WTC11 (cell line): ENCODE data around the gene LRFN2. TPM values are rescaled to one million over a fixed set of nuclear protein-coding genes. Genes with fewer than 3 reads are reported as not detected.

Source experiments
- ATAC-seq: fragments of 200-7000 bp; cut with Tn5 transposase; 2 replicates; pipeline ENCODE4 v1.10.0; 2021; ENCODE audit warnings: mild to moderate bottlenecking, moderate library complexity
- CTCF ChIA-PET: fragments of 300-600 bp; sonication (Branson Sonifier 250); formaldehyde crosslinking; loops from one replicate; lab custom pipeline; 2021; ENCODE audit warnings: antibody characterized with exemption; lab: Charles Lee
- POLR2A ChIA-PET: fragments of 350-600 bp; sonication (Branson Sonifier 250); formaldehyde crosslinking; loops from one replicate; lab custom pipeline; 2021; ENCODE audit warnings: antibody characterized with exemption; lab: Charles Lee
- DNase-seq: peaks from one replicate; pipeline ENCODE4 v3.0.0; 2021; ENCODE audit warnings: low spot score
- H3K27ac Mint-ChIP-seq: 2 replicates; pipeline ENCODE4 v1.8.0; 2021; ENCODE audit warnings: mixed read lengths
- H3K27me3 Mint-ChIP-seq: 2 replicates; pipeline ENCODE4 v1.8.0; 2021; ENCODE audit warnings: low read depth, mild to moderate bottlenecking, moderate library complexity, mixed read lengths
- H3K36me3 Mint-ChIP-seq: 2 replicates; pipeline ENCODE4 v1.8.0; 2021; ENCODE audit warnings: mixed read lengths
- H3K4me1 Mint-ChIP-seq: 2 replicates; pipeline ENCODE4 v1.8.0; 2022; ENCODE audit warnings: mixed read lengths
- H3K4me3 Mint-ChIP-seq: 2 replicates; pipeline ENCODE4 v1.8.0; 2021; ENCODE audit warnings: mild to moderate bottlenecking, moderate library complexity, mixed read lengths
- H3K9me3 Mint-ChIP-seq: 2 replicates; pipeline ENCODE4 v1.8.0; 2021; ENCODE audit warnings: mixed read lengths
- CBFB ChIP-seq: sonication (generic); formaldehyde crosslinking; IDR thresholded peaks from 2 replicates; pipeline ENCODE4 v1.8.1; 2022; ENCODE audit warnings: mild to moderate bottlenecking, low read depth, missing genetic modification reagents
- CREB1 ChIP-seq: sonication (generic); formaldehyde crosslinking; IDR thresholded peaks from 2 replicates; pipeline ENCODE4 v1.8.0; 2023; ENCODE audit warnings: mild to moderate bottlenecking, missing genetic modification reagents
- ELF4 ChIP-seq: sonication (generic); formaldehyde crosslinking; IDR thresholded peaks from 2 replicates; pipeline ENCODE4 v1.8.1; 2022; ENCODE audit warnings: low read depth, mild to moderate bottlenecking, moderate library complexity, missing genetic modification reagents
- FOXK1 ChIP-seq: sonication (generic); formaldehyde crosslinking; IDR thresholded peaks from 2 replicates; pipeline ENCODE4 v1.8.0; 2022; ENCODE audit warnings: mild to moderate bottlenecking, moderate library complexity, missing genetic modification reagents
- FOXP4 ChIP-seq: sonication (generic); formaldehyde crosslinking; IDR thresholded peaks from 2 replicates; pipeline ENCODE4 v1.8.0; 2022; ENCODE audit warnings: mild to moderate bottlenecking, missing genetic modification reagents
- GABPB1 ChIP-seq: sonication (generic); formaldehyde crosslinking; IDR thresholded peaks from 2 replicates; pipeline ENCODE4 v1.8.1; 2023; ENCODE audit warnings: mild to moderate bottlenecking, missing genetic modification reagents
- HMGXB4 ChIP-seq: sonication (generic); formaldehyde crosslinking; IDR thresholded peaks from 2 replicates; pipeline ENCODE4 v1.8.1; 2023; ENCODE audit warnings: mild to moderate bottlenecking, moderate library complexity, missing genetic modification reagents
- NR1H2 ChIP-seq: sonication (generic); formaldehyde crosslinking; IDR thresholded peaks from 2 replicates; pipeline ENCODE4 v1.9.0; 2021; ENCODE audit warnings: mild to moderate bottlenecking, moderate library complexity, missing genetic modification reagents
- PRRX2 ChIP-seq: fragments of 250-450 bp; sonication (Bioruptor Pico); IDR thresholded peaks from 2 replicates; pipeline ENCODE4 v1.8.0; 2021; ENCODE audit warnings: mild to moderate bottlenecking
- RORB ChIP-seq: fragments of 250-450 bp; sonication (Bioruptor Pico); IDR thresholded peaks from 2 replicates; pipeline ENCODE4 v1.9.0; 2021; ENCODE audit warnings: mild to moderate bottlenecking
- SP1 ChIP-seq: sonication (generic); formaldehyde crosslinking; conservative IDR thresholded peaks from 2 replicates; pipeline ENCODE4 v1.8.1; 2022; ENCODE audit warnings: missing genetic modification reagents
- TEAD1 ChIP-seq: sonication (generic); formaldehyde crosslinking; IDR thresholded peaks from 2 replicates; pipeline ENCODE4 v1.8.0; 2022; ENCODE audit warnings: mild to moderate bottlenecking, missing genetic modification reagents
- ZNF317 ChIP-seq: sonication (generic); formaldehyde crosslinking; IDR thresholded peaks from 2 replicates; pipeline ENCODE4 v1.8.1; 2023; ENCODE audit warnings: low read depth, mild to moderate bottlenecking, moderate library complexity, missing genetic modification reagents, borderline replicate concordance
- total RNA-seq: library from RNA; stranded (reverse); gene quantifications from 3 replicates; pipeline ENCODE4 v1.2.3, GENCODE V29; 2021
- TF ChIP-seq, protein P1 (sequence below): fragments of 250-450 bp; sonication (Bioruptor Pico); IDR thresholded peaks from 2 replicates; pipeline ENCODE4 v1.9.0; 2021; ENCODE audit warnings: mild to moderate bottlenecking
- TF ChIP-seq, protein P2 (sequence below): sonication (generic); formaldehyde crosslinking; IDR thresholded peaks from 2 replicates; pipeline ENCODE4 v1.8.1; 2023; ENCODE audit warnings: mild to moderate bottlenecking, missing genetic modification reagents
- TF ChIP-seq, protein P3 (sequence below): fragments of 250-450 bp; sonication (Bioruptor Pico); conservative IDR thresholded peaks from 2 replicates; pipeline ENCODE4 v1.9.0; 2021; ENCODE audit warnings: mild to moderate bottlenecking
- TF ChIP-seq, protein P4 (sequence below): sonication (generic); formaldehyde crosslinking; conservative IDR thresholded peaks from 2 replicates; pipeline ENCODE4 v1.8.1; 2023; ENCODE audit warnings: mild to moderate bottlenecking, low read depth, missing genetic modification reagents, moderate library complexity
- TF ChIP-seq, protein P5 (sequence below): fragments of 200-600 bp; IDR thresholded peaks from 2 replicates; pipeline ENCODE4 v1.8.0; 2022; ENCODE audit warnings: antibody characterized with exemption

The LRFN2 gene
- total RNA-seq, 1 experiment from 2014 or later: 1.6 TPM

DNA sequence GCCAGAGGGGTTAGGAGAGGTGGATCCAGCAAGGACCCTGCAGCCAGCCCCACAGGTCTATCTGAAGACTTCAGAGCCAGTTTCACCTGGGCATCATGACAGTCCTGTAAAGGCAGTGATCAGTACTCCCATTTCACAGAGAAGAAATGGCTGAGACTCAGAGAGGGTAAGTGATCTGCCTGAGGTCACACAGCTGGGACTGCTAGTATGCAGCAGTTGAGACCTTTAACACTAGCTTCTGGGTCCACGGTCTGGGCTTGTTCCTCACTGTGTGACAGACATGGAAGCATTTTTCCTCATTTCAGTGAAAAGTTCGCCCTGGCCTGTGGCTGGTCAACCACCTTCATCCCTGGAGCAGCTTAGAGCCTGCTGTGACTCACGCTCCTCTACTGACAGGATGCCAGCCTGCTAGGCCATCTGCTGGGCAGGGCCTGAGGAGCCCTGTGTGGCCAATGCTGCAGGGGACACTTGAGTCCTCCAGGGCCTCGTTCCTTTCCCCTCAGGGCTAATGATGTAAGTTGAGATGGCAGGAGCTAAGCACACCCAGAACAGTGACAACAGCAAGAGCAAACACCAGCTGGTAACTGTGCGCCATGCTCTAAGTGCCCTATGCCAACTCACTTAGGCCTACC, 192.0 kb downstream of the LRFN2 start (continued):
- TF ChIP-seq, protein P1, sequence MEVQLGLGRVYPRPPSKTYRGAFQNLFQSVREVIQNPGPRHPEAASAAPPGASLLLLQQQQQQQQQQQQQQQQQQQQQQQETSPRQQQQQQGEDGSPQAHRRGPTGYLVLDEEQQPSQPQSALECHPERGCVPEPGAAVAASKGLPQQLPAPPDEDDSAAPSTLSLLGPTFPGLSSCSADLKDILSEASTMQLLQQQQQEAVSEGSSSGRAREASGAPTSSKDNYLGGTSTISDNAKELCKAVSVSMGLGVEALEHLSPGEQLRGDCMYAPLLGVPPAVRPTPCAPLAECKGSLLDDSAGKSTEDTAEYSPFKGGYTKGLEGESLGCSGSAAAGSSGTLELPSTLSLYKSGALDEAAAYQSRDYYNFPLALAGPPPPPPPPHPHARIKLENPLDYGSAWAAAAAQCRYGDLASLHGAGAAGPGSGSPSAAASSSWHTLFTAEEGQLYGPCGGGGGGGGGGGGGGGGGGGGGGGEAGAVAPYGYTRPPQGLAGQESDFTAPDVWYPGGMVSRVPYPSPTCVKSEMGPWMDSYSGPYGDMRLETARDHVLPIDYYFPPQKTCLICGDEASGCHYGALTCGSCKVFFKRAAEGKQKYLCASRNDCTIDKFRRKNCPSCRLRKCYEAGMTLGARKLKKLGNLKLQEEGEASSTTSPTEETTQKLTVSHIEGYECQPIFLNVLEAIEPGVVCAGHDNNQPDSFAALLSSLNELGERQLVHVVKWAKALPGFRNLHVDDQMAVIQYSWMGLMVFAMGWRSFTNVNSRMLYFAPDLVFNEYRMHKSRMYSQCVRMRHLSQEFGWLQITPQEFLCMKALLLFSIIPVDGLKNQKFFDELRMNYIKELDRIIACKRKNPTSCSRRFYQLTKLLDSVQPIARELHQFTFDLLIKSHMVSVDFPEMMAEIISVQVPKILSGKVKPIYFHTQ (CRISPR knock-in tag): no peak
- TF ChIP-seq GABPB1 (CRISPR knock-in tag) (no peak), TEAD1 (CRISPR knock-in tag) (no peak), ZNF317 (no peak)
- TF ChIP-seq, protein P2, sequence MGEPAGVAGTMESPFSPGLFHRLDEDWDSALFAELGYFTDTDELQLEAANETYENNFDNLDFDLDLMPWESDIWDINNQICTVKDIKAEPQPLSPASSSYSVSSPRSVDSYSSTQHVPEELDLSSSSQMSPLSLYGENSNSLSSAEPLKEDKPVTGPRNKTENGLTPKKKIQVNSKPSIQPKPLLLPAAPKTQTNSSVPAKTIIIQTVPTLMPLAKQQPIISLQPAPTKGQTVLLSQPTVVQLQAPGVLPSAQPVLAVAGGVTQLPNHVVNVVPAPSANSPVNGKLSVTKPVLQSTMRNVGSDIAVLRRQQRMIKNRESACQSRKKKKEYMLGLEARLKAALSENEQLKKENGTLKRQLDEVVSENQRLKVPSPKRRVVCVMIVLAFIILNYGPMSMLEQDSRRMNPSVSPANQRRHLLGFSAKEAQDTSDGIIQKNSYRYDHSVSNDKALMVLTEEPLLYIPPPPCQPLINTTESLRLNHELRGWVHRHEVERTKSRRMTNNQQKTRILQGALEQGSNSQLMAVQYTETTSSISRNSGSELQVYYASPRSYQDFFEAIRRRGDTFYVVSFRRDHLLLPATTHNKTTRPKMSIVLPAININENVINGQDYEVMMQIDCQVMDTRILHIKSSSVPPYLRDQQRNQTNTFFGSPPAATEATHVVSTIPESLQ (CRISPR knock-in tag): no peak
- TF ChIP-seq, all 79 proteins: peak for 0

DNA sequence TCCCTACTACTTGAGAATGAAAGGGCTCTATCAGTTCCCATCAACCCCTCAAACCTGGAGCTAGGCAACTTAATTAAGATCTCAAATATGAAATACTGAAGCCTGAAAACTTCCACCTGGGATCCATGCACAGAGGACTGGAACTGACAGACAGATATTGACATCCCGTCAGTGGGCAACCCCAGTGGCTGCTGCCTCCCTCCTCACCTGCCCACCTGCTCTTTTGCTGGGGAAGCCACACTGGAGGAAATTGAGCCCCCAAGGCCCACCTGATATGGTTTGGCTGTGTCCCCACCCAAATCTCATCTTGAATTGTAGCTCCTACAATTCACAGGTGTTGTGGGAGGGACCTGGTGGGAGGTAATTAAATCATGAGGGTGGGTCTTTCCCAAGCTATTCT, 192.8 kb downstream of the LRFN2 start:
- ChIA-PET POLR2A (no interaction called here), CTCF (no interaction called here)
- peaks cover 4% of the 10 kb centered on the region for H3K4me1 Mint-ChIP-seq
- DNase-seq: no peak
- H3K36me3 Mint-ChIP-seq: no peaks in the 10 kb centered on the region
- H3K27ac Mint-ChIP-seq: no peak overlapping the region
- no peak overlapping the region for H3K4me3 Mint-ChIP-seq
- no peak for ATAC-seq
- H3K9me3 Mint-ChIP-seq: no peaks in the 10 kb centered on the region
- peaks cover 3% of the 10 kb centered on the region; the same call in 1 of the 2 replicates for H3K27me3 Mint-ChIP-seq
- no peak for TF ChIP-seq NR1H2 (CRISPR knock-in tag)
- TF ChIP-seq RORB: no peak
- TF ChIP-seq SP1: no peak
- no peak for TF ChIP-seq PRRX2 (CRISPR knock-in tag)
- no peak for TF ChIP-seq CBFB (CRISPR knock-in tag)
- TF ChIP-seq, protein P3, sequence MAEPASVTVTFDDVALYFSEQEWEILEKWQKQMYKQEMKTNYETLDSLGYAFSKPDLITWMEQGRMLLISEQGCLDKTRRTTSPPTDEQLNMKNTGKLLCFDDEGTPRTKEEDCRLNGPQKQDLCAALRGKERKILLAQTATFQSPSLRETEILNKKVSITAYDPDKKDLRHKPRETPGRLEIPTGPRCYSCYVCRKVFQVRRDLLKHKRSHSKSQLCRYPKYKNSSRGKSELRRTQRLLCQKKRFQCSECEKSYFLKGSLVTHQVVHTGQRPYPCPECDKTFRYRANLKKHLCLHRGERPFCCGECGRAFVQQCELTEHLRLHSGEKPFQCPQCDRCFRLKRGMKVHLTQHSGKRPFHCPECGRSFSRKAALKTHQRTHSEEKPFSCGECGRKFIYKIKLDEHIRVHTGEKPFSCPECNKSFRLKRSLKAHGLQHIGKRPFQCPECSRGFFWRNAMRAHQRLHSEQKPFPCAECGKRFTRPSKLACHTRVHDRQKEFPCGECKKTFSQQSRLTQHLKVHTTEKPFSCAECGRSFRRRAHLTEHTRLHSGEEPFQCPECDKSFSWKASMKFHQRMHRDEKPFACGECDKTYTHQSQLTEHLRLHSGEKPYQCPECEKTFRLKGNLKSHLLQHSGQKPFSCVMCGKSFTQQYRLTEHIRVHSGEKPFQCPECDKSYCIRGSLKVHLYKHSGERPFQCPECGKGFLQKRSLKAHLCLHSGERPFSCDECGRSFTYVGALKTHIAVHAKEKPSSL (CRISPR knock-in tag): no peak
- TF ChIP-seq TEAD1 (CRISPR knock-in tag): no peak
- TF ChIP-seq FOXK1 (CRISPR knock-in tag): no peak
- no peak for TF ChIP-seq FOXP4 (CRISPR knock-in tag)
- TF ChIP-seq, protein P4, sequence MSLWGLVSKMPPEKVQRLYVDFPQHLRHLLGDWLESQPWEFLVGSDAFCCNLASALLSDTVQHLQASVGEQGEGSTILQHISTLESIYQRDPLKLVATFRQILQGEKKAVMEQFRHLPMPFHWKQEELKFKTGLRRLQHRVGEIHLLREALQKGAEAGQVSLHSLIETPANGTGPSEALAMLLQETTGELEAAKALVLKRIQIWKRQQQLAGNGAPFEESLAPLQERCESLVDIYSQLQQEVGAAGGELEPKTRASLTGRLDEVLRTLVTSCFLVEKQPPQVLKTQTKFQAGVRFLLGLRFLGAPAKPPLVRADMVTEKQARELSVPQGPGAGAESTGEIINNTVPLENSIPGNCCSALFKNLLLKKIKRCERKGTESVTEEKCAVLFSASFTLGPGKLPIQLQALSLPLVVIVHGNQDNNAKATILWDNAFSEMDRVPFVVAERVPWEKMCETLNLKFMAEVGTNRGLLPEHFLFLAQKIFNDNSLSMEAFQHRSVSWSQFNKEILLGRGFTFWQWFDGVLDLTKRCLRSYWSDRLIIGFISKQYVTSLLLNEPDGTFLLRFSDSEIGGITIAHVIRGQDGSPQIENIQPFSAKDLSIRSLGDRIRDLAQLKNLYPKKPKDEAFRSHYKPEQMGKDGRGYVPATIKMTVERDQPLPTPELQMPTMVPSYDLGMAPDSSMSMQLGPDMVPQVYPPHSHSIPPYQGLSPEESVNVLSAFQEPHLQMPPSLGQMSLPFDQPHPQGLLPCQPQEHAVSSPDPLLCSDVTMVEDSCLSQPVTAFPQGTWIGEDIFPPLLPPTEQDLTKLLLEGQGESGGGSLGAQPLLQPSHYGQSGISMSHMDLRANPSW (CRISPR knock-in tag): no peak
- TF ChIP-seq, protein P2 (CRISPR knock-in tag): no peak
- TF ChIP-seq CREB1 (CRISPR knock-in tag): no peak
- TF ChIP-seq ELF4 (CRISPR knock-in tag): no peak
- no peak for TF ChIP-seq HMGXB4
- TF ChIP-seq, protein P5, sequence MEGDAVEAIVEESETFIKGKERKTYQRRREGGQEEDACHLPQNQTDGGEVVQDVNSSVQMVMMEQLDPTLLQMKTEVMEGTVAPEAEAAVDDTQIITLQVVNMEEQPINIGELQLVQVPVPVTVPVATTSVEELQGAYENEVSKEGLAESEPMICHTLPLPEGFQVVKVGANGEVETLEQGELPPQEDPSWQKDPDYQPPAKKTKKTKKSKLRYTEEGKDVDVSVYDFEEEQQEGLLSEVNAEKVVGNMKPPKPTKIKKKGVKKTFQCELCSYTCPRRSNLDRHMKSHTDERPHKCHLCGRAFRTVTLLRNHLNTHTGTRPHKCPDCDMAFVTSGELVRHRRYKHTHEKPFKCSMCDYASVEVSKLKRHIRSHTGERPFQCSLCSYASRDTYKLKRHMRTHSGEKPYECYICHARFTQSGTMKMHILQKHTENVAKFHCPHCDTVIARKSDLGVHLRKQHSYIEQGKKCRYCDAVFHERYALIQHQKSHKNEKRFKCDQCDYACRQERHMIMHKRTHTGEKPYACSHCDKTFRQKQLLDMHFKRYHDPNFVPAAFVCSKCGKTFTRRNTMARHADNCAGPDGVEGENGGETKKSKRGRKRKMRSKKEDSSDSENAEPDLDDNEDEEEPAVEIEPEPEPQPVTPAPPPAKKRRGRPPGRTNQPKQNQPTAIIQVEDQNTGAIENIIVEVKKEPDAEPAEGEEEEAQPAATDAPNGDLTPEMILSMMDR: no peak
